Lung (tissue), 12 donors: ENCODE measurements around the gene TMEM184B. TPM values are rescaled to one million over a fixed set of nuclear protein-coding genes. Genes with fewer than 3 reads are reported as not detected.
A peak's percentile ranks its signal among the peaks of the same experiment; 100 is the strongest.

Experiments used
- ATAC-seq: fragments of 200-7000 bp; cut with Tn5 transposase; one replicate; pipeline ENCODE4 v1.9.1; 2020; ENCODE audit warnings: moderate number of reproducible peaks; ENCODE audit not compliant: insufficient read depth, low FRiP score
- DNase-seq, 3 donors: peaks; one replicate each; pipeline ENCODE4 v3.0.0-alpha.2; 2013 to 2017
- H3K27ac ChIP-seq, 2 donors: one replicate each; pipeline ENCODE4 v1.5.1; 2013; ENCODE audit warnings: mild to moderate bottlenecking in 2 of 2, moderate library complexity in 2 of 2, control low read depth in 1 of 2, inconsistent platforms in 1 of 2, low read depth in 1 of 2, low read length in 1 of 2
- H3K27me3 ChIP-seq, 3 donors: one replicate each; pipeline ENCODE4 v1.5.1; 2013; ENCODE audit warnings: low read length in 2 of 3; ENCODE audit not compliant: control insufficient read depth in 3 of 3, insufficient read depth in 3 of 3
- H3K36me3 ChIP-seq, 4 donors: one replicate each; pipeline ENCODE4 v1.5.1; 2013; ENCODE audit warnings: low read length in 4 of 4, mild to moderate bottlenecking in 1 of 4, moderate library complexity in 1 of 4; ENCODE audit not compliant: control insufficient read depth in 4 of 4, insufficient read depth in 4 of 4
- H3K4me1 ChIP-seq, 5 donors: one replicate each; pipeline ENCODE4 v1.5.1; 2013; ENCODE audit warnings: low read length in 5 of 5, mild to moderate bottlenecking in 2 of 5, moderate library complexity in 1 of 5; ENCODE audit not compliant: control insufficient read depth in 5 of 5, insufficient read depth in 5 of 5
- H3K4me3 ChIP-seq: one replicate; pipeline ENCODE4 v1.5.1; 2013; ENCODE audit warnings: mild to moderate bottlenecking, control low read depth, moderate library complexity
- H3K9ac ChIP-seq, 2 donors: one replicate each; pipeline ENCODE4 v1.5.1; 2013; ENCODE audit warnings: low read length in 2 of 2, control low read depth in 1 of 2; ENCODE audit not compliant: insufficient read depth in 1 of 2
- H3K9me3 ChIP-seq, 4 donors: one replicate each; pipeline ENCODE4 v1.5.1; 2013; ENCODE audit warnings: low read length in 3 of 4, mild to moderate bottlenecking in 1 of 4, moderate library complexity in 1 of 4; ENCODE audit not compliant: control insufficient read depth in 4 of 4, insufficient read depth in 3 of 4
- CTCF ChIP-seq: IDR thresholded peaks from 2 replicates; pipeline ENCODE4 v1.5.1; 2012; ENCODE audit warnings: mild to moderate bottlenecking; ENCODE audit errors: control extremely low read depth, extremely low read depth
- WGBS, 2 donors: extraction: QIAGEN DNeasy Blood & Tissue Kit; methylation state at CpG; one replicate each; pipeline ENCODE4 v1.1.7; 2013; 5-methylcytosine and 5-hydroxymethylcytosine counted together
- polyA plus RNA-seq, 2 donors: library from polyadenylated mRNA; stranded (reverse); fragments of 200-250 nt; gene quantifications; one replicate each; pipeline ENCODE4 v1.2.1, GENCODE V29; 2013
- total RNA-seq, 2 donors: library from RNA; depleted of rRNA in 1 of 2; stranded (reverse); fragments of >200 nt in 1 of 2; gene quantifications; one replicate each; pipeline ENCODE4 v1.2.1, GENCODE V29; 2014 to 2021
- donor health status: control.
- donor health status: control.
- donor health status: Bipolar disorder and iron deficiency.
- donor health status: healthy.
- donor health status: DM: yes; HTN: yes; CAD: no.

Gene TMEM184B
- total and polyA plus RNA-seq, 4 donors, result 26.3 to 82.4 (median 39.9) TPM

- TF ChIP-seq CTCF, result no peak
- Histone ChIP-seq H3K9ac (no peak overlapping the region), H3K27me3 (no peaks in the 10 kb centered on the region), H3K4me1 (peaks cover 0 to 3% (median 2%) of the 10 kb centered on the region in 5 donors), H3K9me3 (no peaks in the 10 kb centered on the region), H3K4me3 (no peak overlapping the region), H3K27ac (peak overlapping the region in 1 of 2 donors; percentile 51), H3K36me3 (peaks cover 6 to 59% (median 24%) of the 10 kb centered on the region in 4 donors)
- DNase-seq, result peak in 1 of 3 donors; percentile 32
- ATAC-seq, result no peak
- 68 to 85% methylated on average over 19 to 22 of the region's 22 CpGs for WGBS, 2 donors
These were observed 18.5 kb upstream of the TMEM184B start for GRCh38 chr22:38291201-38291777.

- H3K27me3 ChIP-seq, result no peaks in the 10 kb centered on the region
- H3K4me3 ChIP-seq, result no peak overlapping the region
- ATAC-seq (no peak), DNase-seq (no peak)
- peaks cover 0 to 4% (median 2%) of the 10 kb centered on the region in 5 donors for H3K4me1 ChIP-seq
- 54 to 79% methylated on average over 8 of the region's 8 CpGs for WGBS, 2 donors
- no peaks in the 10 kb centered on the region for H3K9me3 ChIP-seq
- H3K27ac ChIP-seq, result no peak overlapping the region
- H3K36me3 ChIP-seq, result peaks cover 4 to 50% (median 16%) of the 10 kb centered on the region in 4 donors
- no peak for TF ChIP-seq CTCF
- H3K9ac ChIP-seq, result no peak overlapping the region
These were observed 17.5 kb upstream of the TMEM184B start for GRCh38 chr22:38290347-38290746.

GRCh38 chr22:38289583-38290082 lies 16.8 kb upstream of the TMEM184B start:
- no peaks in the 10 kb centered on the region for H3K9me3 ChIP-seq
- no peak overlapping the region for H3K4me3 ChIP-seq
- WGBS, 2 donors, result 46 to 76% methylated on average over 12 of the region's 12 CpGs
- peak overlapping the region in 1 of 2 donors; percentile 52 for H3K27ac ChIP-seq
- DNase-seq, result peak; percentile 22 to 26 (median 23)
- ATAC-seq, result no peak
- no peak overlapping the region for H3K9ac ChIP-seq
- peaks cover 4 to 47% (median 15%) of the 10 kb centered on the region in 4 donors for H3K36me3 ChIP-seq
- TF ChIP-seq CTCF, result no peak
- H3K4me1 ChIP-seq, result peaks cover 0 to 7% (median 2%) of the 10 kb centered on the region in 5 donors
- H3K27me3 ChIP-seq, result no peaks in the 10 kb centered on the region
